Fibroblast of skin of back (primary cell): Measurements from ENCODE around the gene BCAS3.
A peak's percentile ranks its signal among the peaks of the same experiment; 100 is the strongest.

ENCODE experiments used
- DNase-seq: peaks from one replicate; pipeline ENCODE4 v3.0.0-alpha.2; 2013

Gene BCAS3

GRCh38 chr17:61303817-61304096 lies 626.1 kb downstream of the BCAS3 start:
- DNase-seq, result no peak

DNA sequence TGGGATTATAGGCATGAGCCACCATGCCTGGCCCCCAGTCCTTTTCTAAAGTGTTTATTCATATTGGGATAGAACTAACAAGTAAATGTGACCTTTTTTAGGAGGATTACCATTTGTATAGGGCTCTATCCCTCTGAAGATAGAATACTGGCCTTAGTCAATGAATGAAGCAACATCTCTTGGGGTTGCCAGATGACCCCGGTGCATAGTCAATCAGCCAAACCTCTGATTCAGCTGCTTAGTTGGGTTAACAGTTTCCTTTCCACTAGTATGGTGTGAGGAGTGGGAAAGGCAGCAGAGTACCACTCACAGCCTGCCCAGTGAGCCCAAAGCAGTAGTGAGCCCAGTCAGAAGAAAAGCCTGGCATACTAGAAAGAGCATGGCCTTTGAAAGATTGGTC lies 627.4 kb downstream of the BCAS3 start:
- DNase-seq, result no peak

- no peak for DNase-seq
These were observed 628.4 kb downstream of the BCAS3 start for GRCh38 chr17:61306003-61306402.

GRCh38 chr17:61307905-61308886 lies 630.5 kb downstream of the BCAS3 start:
- DNase-seq, result peak; percentile 98

DNA sequence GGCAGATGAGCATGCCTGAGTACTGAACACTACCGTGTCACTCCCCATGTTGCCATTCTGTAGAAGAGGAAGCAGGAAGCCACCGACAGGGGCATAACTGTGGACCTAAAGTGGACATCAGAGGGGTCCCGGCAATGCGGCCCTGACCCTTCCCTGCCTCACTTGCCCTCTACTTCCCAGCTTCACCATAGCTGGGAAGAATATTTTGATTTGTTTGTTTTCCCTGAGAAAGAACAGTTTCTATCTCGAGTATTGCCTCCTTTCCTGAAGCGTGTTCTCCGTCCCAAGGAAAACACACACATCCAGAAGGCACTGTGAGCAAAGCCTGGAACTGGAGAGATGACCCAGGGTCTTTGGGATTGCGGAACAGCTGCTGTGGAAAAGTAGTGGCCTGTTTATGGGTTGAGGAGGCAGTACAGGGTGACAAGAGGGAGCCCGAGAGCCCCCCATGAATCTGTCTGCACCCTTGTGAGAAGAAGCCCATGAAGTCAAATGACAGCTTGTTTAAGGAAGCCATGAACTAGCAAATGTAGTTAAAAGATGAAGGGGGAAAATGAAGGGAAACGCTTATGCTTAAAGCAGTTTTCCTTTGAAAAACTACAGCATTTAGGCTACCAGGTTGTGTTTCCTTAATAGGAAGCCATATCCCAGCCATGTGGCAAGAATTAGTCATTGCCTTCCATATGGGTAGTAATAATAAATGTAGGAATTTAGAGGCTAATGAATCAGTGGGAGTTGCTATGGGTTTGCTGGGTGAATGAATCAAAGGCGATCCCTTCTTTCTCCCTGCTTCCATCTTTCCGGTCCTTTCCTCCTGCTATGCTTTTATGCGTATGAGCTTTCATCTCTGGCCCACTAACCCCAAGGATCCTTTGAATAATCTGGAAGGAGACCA lies 632.0 kb downstream of the BCAS3 start:
- DNase-seq, result peak; percentile 94

- DNase-seq, result peak; percentile 62
These were observed 632.9 kb downstream of the BCAS3 start for GRCh38 chr17:61310590-61310989.

GRCh38 chr17:61312406-61313295 lies 635.0 kb downstream of the BCAS3 start:
- no peak for DNase-seq

GRCh38 chr17:61313461-61314326 lies 636.0 kb downstream of the BCAS3 start:
- no peak for DNase-seq

GRCh38 chr17:61314368-61315078 lies 636.9 kb downstream of the BCAS3 start:
- DNase-seq, result peak; percentile 37

- no peak for DNase-seq
These were observed 639.0 kb downstream of the BCAS3 start for GRCh38 chr17:61316633-61317032.

GRCh38 chr17:61317779-61318178 lies 640.1 kb downstream of the BCAS3 start:
- DNase-seq, result no peak

DNA sequence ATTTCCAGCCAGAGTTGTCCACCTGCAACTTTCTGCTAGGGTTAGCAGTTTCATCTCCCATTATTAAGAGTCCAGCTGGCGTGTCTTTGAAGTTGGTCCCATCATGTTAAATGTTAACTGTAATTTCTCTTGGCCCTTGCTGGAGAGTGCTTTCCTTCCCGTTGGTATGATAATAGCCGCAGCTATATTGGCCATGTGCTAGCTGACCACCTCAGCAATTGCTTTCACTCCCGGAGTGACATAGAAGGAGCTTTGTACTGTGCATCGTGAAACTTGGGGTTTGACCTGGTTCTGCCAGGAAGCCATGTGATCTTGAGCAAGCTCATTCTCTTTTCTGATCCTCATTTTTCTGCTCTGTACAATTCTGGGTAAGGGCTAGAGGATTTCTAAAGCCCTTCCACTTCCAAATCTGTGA lies 641.0 kb downstream of the BCAS3 start:
- DNase-seq, result no peak

GRCh38 chr17:61321344-61321743 lies 643.7 kb downstream of the BCAS3 start:
- DNase-seq, result no peak

- no peak for DNase-seq
These were observed 644.8 kb downstream of the BCAS3 start for GRCh38 chr17:61322325-61323002.

- no peak for DNase-seq
These were observed 645.6 kb downstream of the BCAS3 start for GRCh38 chr17:61323003-61323908.

DNA sequence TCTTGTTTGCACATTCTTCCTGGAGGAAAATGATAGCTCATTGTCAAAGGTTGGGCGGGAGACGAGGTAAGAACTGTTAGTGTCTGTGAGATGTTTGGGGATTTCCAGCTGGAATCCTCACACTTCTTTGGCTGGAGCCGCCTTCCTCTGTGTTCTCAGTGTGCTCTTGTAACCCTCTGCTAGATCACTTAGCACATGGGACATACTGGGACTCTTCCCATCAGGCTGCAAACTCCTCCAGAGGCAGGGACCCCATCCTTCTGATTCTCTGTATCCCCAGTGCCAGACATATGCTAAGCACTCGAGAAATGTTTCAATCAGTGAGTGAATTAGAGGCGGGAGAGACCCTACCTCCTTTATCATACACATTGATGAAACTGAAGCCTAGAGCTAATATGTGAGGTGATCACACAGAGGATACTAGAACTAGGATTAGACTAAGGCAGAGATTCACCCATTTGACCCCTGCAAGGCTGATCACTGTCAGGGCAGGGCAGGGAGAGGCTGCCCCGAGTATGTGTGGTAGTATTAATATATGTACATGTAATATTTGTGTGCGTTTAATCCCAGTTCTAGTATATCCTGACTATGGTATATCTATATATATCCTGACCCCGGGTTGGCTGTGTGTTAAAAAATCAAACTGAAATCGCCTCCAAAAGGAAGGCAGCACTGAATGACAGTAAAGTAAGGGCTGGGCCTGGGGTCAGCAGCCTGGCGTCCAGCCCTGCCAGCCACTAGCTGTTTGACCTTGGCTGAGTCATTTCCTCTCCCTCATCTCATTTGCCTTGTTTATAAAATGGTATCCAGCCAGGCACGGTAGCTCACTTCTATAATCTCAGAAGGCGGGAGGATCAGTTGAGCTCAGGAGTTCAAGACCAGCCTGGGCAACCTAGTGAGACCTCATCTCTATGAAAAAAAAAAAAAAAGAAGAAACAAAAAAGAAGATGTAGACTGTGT lies 646.5 kb downstream of the BCAS3 start:
- no peak for DNase-seq

- DNase-seq, result no peak
These were observed 647.3 kb downstream of the BCAS3 start for GRCh38 chr17:61324950-61325349.
